ENCODE measurements around the gene CUX1.
"Not testable (repeated sequence)": the region's sequence is repeated elsewhere in the genome, so short reads cannot be mapped to it uniquely, and the experiment has no call there.

CUX1 gene

DNA sequence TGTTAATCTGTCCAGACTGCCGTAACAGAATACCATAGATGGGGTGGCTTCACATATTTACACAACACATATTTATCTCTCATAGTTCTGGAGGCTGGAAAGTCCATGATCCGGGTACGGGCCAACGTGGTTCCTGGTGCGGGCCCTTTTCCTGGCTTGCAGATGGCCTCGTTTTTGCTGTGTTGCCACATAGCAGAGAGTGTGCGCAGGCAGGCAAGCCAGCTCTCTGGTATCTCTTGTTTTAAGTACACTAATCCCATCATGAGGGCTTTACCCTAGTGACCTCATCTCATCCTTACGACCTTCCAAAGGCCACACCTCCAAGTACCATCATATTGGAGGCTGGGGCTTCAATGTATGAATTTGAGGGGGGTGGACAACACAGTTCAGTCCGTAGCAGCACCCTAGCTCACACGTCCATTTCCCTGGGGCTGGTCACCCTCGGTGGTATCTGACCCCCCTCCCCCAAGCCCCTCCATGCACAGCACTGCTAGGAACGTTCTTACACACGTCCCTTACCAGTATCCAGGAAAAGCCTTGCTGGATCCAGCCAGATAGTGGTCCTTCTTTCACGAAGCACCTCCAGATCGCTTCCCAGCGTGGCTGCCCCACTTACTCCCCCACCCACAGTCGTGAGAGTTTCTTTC is 21.5 kb downstream of the CUX1 start:
- TF ChIP-seq, protein P1, sequence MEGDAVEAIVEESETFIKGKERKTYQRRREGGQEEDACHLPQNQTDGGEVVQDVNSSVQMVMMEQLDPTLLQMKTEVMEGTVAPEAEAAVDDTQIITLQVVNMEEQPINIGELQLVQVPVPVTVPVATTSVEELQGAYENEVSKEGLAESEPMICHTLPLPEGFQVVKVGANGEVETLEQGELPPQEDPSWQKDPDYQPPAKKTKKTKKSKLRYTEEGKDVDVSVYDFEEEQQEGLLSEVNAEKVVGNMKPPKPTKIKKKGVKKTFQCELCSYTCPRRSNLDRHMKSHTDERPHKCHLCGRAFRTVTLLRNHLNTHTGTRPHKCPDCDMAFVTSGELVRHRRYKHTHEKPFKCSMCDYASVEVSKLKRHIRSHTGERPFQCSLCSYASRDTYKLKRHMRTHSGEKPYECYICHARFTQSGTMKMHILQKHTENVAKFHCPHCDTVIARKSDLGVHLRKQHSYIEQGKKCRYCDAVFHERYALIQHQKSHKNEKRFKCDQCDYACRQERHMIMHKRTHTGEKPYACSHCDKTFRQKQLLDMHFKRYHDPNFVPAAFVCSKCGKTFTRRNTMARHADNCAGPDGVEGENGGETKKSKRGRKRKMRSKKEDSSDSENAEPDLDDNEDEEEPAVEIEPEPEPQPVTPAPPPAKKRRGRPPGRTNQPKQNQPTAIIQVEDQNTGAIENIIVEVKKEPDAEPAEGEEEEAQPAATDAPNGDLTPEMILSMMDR (conservative IDR thresholded peaks at IDR 0.05; ENCODE audit: low read length), result no peak
- DNase-seq (ENCODE audit: low read depth), result no peak
- no peak overlapping the region for H3K4me3 ChIP-seq (ENCODE audit: low read length)

DNA sequence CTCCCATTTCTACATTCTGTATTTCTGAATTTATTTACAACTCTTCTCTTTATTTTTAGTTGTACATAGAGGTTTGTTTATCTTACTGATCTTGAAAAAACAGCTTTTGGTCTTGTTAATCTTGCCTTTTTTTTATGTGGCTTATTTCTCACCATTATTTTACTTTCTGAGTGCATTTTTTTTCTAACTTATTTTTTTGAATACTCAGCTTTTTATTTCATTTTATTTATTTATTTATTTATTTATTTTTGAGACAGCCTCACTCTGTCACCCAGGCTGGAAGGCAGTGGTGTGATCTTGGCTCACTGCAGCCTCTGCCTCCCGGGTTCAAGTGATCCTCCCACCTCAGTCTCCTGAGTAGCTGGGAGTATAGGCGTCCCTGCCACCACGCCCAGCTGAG is 23.9 kb downstream of the CUX1 start:
- no peak overlapping the region for H3K4me3 ChIP-seq (ENCODE audit: low read length)
- TF ChIP-seq, protein P1 (conservative IDR thresholded peaks at IDR 0.05; ENCODE audit: low read length), result no peak
- no peak for DNase-seq (ENCODE audit: low read depth)

DNA sequence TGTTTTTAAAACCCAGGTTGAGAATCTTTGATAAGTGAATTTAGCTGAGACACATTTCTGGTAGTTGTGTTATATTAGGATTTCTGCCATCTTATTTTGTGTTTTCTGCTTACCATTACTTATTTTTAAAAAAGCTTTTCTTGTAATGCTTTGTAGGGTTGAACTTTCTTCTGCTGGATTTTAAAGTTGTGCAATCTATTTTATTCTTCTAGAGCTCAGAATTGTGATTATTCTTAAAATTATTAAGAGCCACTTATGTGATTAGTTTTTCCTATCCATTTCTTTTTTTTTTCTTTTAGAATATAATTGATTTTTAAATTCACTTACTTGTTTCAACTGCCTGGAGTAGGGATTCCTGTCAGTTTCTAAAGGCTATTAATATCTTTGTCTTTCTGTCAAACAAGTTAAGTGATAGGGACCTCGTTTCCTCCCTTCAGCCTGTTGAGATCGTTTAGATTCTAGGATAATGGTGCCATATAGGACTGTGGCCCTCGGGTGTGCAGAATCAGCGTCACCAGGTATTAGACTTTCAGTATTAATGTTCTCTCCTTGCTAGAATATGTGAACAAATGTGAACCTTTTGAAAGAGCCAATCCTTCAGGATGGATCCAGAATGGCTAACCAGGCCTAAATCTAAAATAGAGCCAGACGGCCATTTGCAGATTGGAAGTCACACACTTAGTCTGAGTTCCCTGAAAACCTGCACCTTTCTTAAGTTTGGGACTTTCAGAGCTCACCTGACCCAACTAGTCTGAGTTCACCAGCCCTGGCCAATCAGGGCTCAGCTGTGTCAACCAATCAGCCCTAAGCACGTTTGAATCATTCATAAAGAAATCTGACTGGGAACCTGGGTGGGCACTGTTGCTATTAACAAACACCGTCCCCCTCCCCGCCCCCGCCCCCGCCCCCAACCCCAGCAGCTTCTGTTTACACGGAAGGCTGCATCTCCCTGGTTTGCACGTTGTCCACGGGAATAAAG is 26.2 kb downstream of the CUX1 start:
- TF ChIP-seq, protein P1 (conservative IDR thresholded peaks at IDR 0.05; ENCODE audit: low read length), result no peak

DNA sequence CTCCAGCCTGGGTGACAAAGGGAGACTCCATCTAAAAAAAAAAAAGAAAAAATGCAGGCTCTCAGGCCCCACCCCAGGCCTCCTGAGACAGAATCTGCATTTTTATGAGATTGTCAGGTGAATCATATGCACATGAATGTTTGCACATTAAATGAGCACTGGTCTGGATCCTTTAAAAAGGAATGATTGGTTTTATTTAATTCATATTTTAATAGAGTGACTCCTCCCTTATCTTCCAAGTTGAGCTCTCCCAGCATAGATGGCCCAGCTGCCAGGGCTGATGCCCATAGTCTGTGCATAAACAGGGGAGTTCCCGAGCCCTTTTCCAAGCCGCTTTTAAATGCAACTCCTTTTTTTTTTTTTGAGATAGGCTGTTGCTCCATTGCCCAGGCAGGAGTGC is 28.5 kb downstream of the CUX1 start:
- H3K4me3 ChIP-seq (ENCODE audit: low read length), result no peak overlapping the region
- TF ChIP-seq, protein P1 (conservative IDR thresholded peaks at IDR 0.05; ENCODE audit: low read length), result no peak
- DNase-seq (ENCODE audit: low read depth), result no peak

More for the DNA sequence above, 26.2 kb downstream of the CUX1 start:
- no peak overlapping the region for H3K4me3 ChIP-seq (ENCODE audit: low read length)
- no peak for DNase-seq (ENCODE audit: low read depth)

DNA sequence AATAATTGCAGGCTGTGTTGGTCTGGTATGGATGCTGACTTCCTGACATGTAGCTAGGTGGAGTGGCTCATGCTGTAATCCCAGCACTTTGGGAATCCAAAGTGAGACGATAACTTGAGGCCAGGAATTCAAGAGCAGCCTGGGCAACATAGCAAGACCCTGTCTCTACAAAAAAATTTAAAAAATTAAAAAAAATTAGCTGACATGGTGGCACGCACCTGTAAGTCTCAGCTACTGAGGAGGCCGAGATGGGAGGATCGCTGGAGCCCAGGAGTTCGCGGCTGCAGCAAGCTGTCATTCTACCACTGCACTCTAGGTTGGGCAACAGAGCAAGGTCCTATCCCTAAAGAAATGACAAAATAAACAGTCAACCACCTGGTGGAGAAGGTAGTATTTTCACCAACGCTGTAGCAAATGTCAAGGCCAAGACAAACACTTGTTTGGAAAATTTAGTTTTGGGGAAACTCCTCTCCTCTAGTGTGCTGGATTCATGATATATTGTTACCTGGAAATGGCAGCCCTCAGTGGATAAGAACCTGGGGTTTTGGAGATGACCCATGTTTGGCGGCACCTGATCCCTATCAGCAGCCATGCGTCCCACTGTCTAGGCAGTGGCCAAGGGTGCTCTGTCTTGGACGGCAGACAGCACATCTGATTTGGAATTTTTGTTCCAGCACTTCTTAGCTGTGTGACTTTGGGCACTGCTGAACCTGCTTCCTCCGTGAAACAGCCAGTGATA is 29.5 kb downstream of the CUX1 start:
- TF ChIP-seq, protein P1 (conservative IDR thresholded peaks at IDR 0.05; ENCODE audit: low read length), result no peak
- no peak overlapping the region for H3K4me3 ChIP-seq (ENCODE audit: low read length)
- no peak for DNase-seq (ENCODE audit: low read depth)

DNA sequence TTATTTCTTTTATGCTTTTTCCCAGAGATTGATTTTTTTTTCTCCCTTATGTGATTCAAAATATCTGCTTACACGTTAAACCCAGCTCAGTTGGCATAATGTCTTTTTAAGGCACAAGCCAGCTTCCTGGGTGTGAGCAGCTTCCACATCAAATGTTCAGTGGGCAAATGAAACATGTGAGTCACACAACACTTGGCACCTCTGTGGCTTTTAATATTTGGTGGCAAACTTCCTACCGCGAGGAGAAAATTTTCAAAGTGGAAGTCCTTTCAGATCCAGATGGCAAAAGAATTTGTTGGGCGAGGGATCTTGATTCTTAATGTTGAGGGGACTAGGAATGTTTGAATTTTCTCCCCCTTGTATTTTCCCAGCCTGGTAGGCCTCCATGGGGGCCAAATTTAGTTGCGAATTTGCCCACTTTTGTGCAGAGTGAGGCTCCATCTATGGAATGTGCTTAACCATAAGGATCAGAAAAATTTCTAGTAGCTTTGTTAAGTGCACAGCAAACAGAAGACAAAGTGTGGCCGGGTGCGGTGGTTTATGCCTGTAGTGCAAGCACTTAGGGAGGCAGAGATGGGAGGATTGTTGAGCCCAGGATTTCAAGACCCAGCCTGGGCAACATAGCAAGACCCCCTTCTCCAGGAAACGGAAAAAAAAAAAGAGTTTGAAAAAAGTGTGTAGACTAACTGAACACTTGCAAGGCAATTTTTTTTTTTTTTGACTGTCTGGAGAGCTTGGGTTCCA is 31.0 kb downstream of the CUX1 start:
- no peak overlapping the region for H3K4me3 ChIP-seq (ENCODE audit: low read length)
- TF ChIP-seq, protein P1 (conservative IDR thresholded peaks at IDR 0.05; ENCODE audit: low read length), result no peak
- peak; percentile 54 for DNase-seq (ENCODE audit: low read depth)

DNA sequence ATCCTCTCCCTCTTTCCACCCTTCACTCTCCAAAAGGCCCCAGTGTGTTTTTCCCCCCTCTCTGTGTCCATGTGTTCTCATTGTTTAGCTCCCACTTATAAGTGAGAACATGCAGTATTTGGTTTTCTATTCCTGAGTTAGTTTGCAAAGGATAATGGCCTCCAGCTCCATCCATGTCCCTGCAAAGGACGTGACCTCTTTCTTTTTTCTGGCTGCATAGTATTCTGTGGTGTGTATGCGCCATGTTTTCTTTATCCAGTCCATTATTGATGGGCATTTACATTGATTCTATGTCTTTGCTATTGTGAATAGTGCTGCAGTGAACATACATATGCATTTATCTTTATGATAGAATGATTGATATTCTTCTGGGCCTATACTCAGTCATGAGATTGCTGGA is 31.9 kb downstream of the CUX1 start:
- not testable (repeated sequence) for DNase-seq (ENCODE audit: low read depth); H3K4me3 ChIP-seq (ENCODE audit: low read length)

DNA sequence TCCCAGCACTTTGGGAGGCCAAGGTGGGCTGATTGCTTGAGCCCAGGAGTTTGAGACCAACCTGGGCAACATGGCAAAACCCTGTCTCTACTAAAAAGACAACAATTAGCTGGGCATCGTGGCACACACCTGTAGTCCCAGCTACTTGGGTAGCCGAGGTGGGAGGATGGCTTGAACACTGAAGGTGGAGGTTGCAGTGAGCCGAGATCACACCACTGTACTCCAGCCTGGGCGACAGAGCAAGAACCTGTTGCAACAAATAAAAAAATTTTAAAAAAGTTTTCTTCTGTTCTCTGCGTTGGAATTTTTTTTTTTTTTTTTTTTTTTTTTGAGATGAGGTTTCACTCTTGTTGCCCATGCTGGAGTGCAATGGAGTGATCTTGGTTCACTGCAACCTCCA is 34.9 kb downstream of the CUX1 start:
- not testable (repeated sequence) for H3K4me3 ChIP-seq (ENCODE audit: low read length); DNase-seq (ENCODE audit: low read depth)

Measured in AG10803 (cell line).